Measurements from ENCODE around the gene IGSF22. TPM values are rescaled to one million over a fixed set of nuclear protein-coding genes. Genes with fewer than 3 reads are reported as not detected.
A peak's percentile ranks its signal among the peaks of the same experiment; 100 is the strongest.

The IGSF22 gene
- total and polyA plus RNA-seq, 7 donors: 0.46 to 0.52 TPM; not detected in 5

GRCh38 chr11:18729426-18729825 lies 3.4 kb upstream of the IGSF22 start:
- Histone ChIP-seq H3K27ac (no peak overlapping the region), H3K27me3 (no peaks in the 10 kb centered on the region), H3K9me3 (no peaks in the 10 kb centered on the region), H3K4me3 (no peak overlapping the region), H3K36me3 (no peaks in the 10 kb centered on the region), H3K4me1 (no peaks in the 10 kb centered on the region)
- no peak for DNase-seq
- intact Hi-C loops (cut with DNase I): no loop called here
- 89 to 92% methylated on average over 16 of the region's 16 CpGs for WGBS, 2 donors
- TF ChIP-seq POLR2AphosphoS5 (IDR thresholded peaks at IDR 0.05) (no peak), POLR2A (IDR thresholded peaks at IDR 0.05) (no peak), CTCF (IDR thresholded peaks at IDR 0.05) (no peak), EP300 (IDR thresholded peaks at IDR 0.05) (no peak)

GRCh38 chr11:18728658-18729057 lies 2.7 kb upstream of the IGSF22 start:
- WGBS, 2 donors: 90 to 93% methylated on average over 13 of the region's 13 CpGs
- Histone ChIP-seq H3K27ac (no peak overlapping the region), H3K27me3 (no peaks in the 10 kb centered on the region), H3K36me3 (no peaks in the 10 kb centered on the region), H3K4me3 (no peak overlapping the region), H3K9me3 (no peaks in the 10 kb centered on the region), H3K4me1 (no peaks in the 10 kb centered on the region)
- DNase-seq: no peak
- intact Hi-C loops (cut with DNase I): no loop called here
- TF ChIP-seq POLR2A (IDR thresholded peaks at IDR 0.05): no peak

GRCh38 chr11:18727479-18728236 lies 1.7 kb upstream of the IGSF22 start:
- H3K9me3 ChIP-seq: no peaks in the 10 kb centered on the region
- WGBS, 2 donors: 39 to 50% methylated on average over 10 of the region's 10 CpGs
- H3K36me3 ChIP-seq: no peaks in the 10 kb centered on the region
- no peaks in the 10 kb centered on the region for H3K4me1 ChIP-seq
- H3K27ac ChIP-seq: no peak overlapping the region
- no peaks in the 10 kb centered on the region for H3K27me3 ChIP-seq
- H3K4me3 ChIP-seq: no peak overlapping the region
- no peak for DNase-seq
- TF ChIP-seq EP300 (IDR thresholded peaks at IDR 0.05): no peak
- peak; percentile 43 to 71 (median 50) for TF ChIP-seq CTCF (IDR thresholded peaks at IDR 0.05)
- TF ChIP-seq POLR2AphosphoS5 (IDR thresholded peaks at IDR 0.05): no peak
- TF ChIP-seq POLR2A (IDR thresholded peaks at IDR 0.05): no peak
- intact Hi-C loops (cut with DNase I): no loop called here

- H3K4me3 ChIP-seq: no peak overlapping the region
- H3K9me3 ChIP-seq: no peaks in the 10 kb centered on the region
- intact Hi-C loops (cut with DNase I): loop anchor here (5.0 kb wide), 1 partner anchor 92 kb away; the partner anchor contains the start of gene SPTY2D1
- no peaks in the 10 kb centered on the region for H3K36me3 ChIP-seq
- no peaks in the 10 kb centered on the region for H3K27me3 ChIP-seq
- no peak for TF ChIP-seq POLR2AphosphoS5 (IDR thresholded peaks at IDR 0.05)
- no peak for TF ChIP-seq POLR2A (IDR thresholded peaks at IDR 0.05)
- TF ChIP-seq EP300 (IDR thresholded peaks at IDR 0.05): no peak
- no peak for TF ChIP-seq CTCF (IDR thresholded peaks at IDR 0.05)
- no peak overlapping the region for H3K27ac ChIP-seq
- WGBS, 2 donors: 53 to 63% methylated on average over 7 of the region's 7 CpGs
- no peak for DNase-seq
- peaks cover 0 to 20% (median 15%) of the 10 kb centered on the region in 4 donors for H3K4me1 ChIP-seq
Measured at GRCh38 chr11:18723991-18724390, 2.0 kb downstream of the IGSF22 start.

- Histone ChIP-seq H3K27ac (no peak overlapping the region), H3K9me3 (no peaks in the 10 kb centered on the region), H3K27me3 (no peaks in the 10 kb centered on the region), H3K4me3 (peak overlapping the region in 2 of 4 donors; percentile 62 to 69), H3K4me1 (peaks cover 0 to 20% (median 15%) of the 10 kb centered on the region in 4 donors), H3K36me3 (no peaks in the 10 kb centered on the region)
- intact Hi-C loops (cut with DNase I): loop anchor here (5.0 kb wide), 1 partner anchor 90 kb away; the partner anchor contains the start of gene SPTY2D1
- DNase-seq: no peak
- TF ChIP-seq EP300 (IDR thresholded peaks at IDR 0.05): no peak
- peak in 1 of 4 experiments; percentile 6 for TF ChIP-seq CTCF (IDR thresholded peaks at IDR 0.05)
- 62 to 67% methylated on average over 1 of the region's 1 CpG for WGBS, 2 donors
Measured at GRCh38 chr11:18722293-18722637, 3.7 kb downstream of the IGSF22 start.
